Suprapubic skin (tissue), 4 donors: ENCODE data around the gene VEGFA. TPM values are rescaled to one million over a fixed set of nuclear protein-coding genes. Genes with fewer than 3 reads are reported as not detected.

Source experiments
- DNase-seq, 2 donors: peaks; one replicate each; pipeline ENCODE4 v3.0.0-alpha.2; 2019; ENCODE audit warnings: low spot score in 2 of 2
- H3K27ac ChIP-seq: fragments of 200-600 bp; sonication (generic); one replicate; pipeline ENCODE4 v1.5.1; 2019
- H3K27me3 ChIP-seq: fragments of 200-600 bp; sonication (generic); one replicate; pipeline ENCODE4 v1.5.1; 2019
- H3K36me3 ChIP-seq: fragments of 200-600 bp; sonication (generic); one replicate; pipeline ENCODE4 v1.5.1; 2019
- H3K4me1 ChIP-seq: fragments of 200-600 bp; sonication (generic); one replicate; pipeline ENCODE4 v1.5.1; 2019
- H3K4me3 ChIP-seq: fragments of 200-600 bp; sonication (generic); one replicate; pipeline ENCODE4 v1.5.1; 2019; ENCODE audit warnings: mild to moderate bottlenecking
- H3K9me3 ChIP-seq: fragments of 200-600 bp; sonication (generic); one replicate; pipeline ENCODE4 v1.5.1; 2019
- CTCF ChIP-seq, 2 donors: fragments of 200-600 bp in 1 of 2; fragments of 450-650 bp in 1 of 2; sonication (generic) in 1 of 2; IDR thresholded peaks; one replicate each; pipeline ENCODE4 v1.5.1; 2016 to 2019; ENCODE audit warnings: antibody characterized with exemption in 2 of 2, mild to moderate bottlenecking in 1 of 2, moderate library complexity in 1 of 2
- EP300 ChIP-seq: sonication (generic); formaldehyde crosslinking; IDR thresholded peaks from one replicate; pipeline ENCODE4 v1.6.1; 2017; ENCODE audit warnings: antibody characterized with exemption
- POLR2A ChIP-seq, 2 donors: fragments of 450-650 bp; IDR thresholded peaks; one replicate each; pipeline ENCODE4 v1.6.1; 2017; ENCODE audit warnings: antibody characterized with exemption in 2 of 2, mild to moderate bottlenecking in 2 of 2, moderate library complexity in 2 of 2
- POLR2AphosphoS5 ChIP-seq, 3 donors: sonication (generic); formaldehyde crosslinking; IDR thresholded peaks; one replicate each; pipeline ENCODE4 v1.6.1; 2017; ENCODE audit warnings: antibody characterized with exemption in 3 of 3
- WGBS: methylation state at CpG from one replicate; pipeline ENCODE4 v1.1.5; 2018; 5-methylcytosine and 5-hydroxymethylcytosine counted together
- total RNA-seq, 4 donors: library from RNA; depleted of rRNA; stranded (reverse); fragments of >200 nt; gene quantifications; one replicate each; pipeline ENCODE4 v1.1.0, GENCODE V29; 2016

VEGFA gene
- total RNA-seq, 4 donors from 2014 or later = 25.4 to 147 (median 43.6) TPM

- Histone ChIP-seq H3K36me3 (no peaks in the 10 kb centered on the region), H3K27me3 (no peaks in the 10 kb centered on the region), H3K4me3 (no peak overlapping the region), H3K27ac (no peak overlapping the region), H3K4me1 (peaks cover 18% of the 10 kb centered on the region), H3K9me3 (no peaks in the 10 kb centered on the region)
- no peak for TF ChIP-seq EP300
- TF ChIP-seq POLR2AphosphoS5 (IDR thresholded peaks at IDR 0.05) = no peak
- TF ChIP-seq POLR2A (IDR thresholded peaks at IDR 0.05) = no peak
- TF ChIP-seq CTCF (IDR thresholded peaks at IDR 0.05) = no peak
- no peak for DNase-seq
Observed at GRCh38 chr6:43765776-43766499, 4.1 kb upstream of the VEGFA start.

GRCh38 chr6:43766500-43766853 is 3.5 kb upstream of the VEGFA start:
- H3K36me3 ChIP-seq = no peaks in the 10 kb centered on the region
- H3K4me1 ChIP-seq = peaks cover 18% of the 10 kb centered on the region
- H3K27me3 ChIP-seq = no peaks in the 10 kb centered on the region
- TF ChIP-seq EP300 (no peak), CTCF (IDR thresholded peaks at IDR 0.05) (no peak), POLR2A (IDR thresholded peaks at IDR 0.05) (no peak), POLR2AphosphoS5 (IDR thresholded peaks at IDR 0.05) (no peak)
- no peak for DNase-seq
- H3K9me3 ChIP-seq = no peaks in the 10 kb centered on the region
- 52% methylated on average over 1 of the region's 1 CpG for WGBS
- H3K4me3 ChIP-seq = no peak overlapping the region
- H3K27ac ChIP-seq = no peak overlapping the region

GRCh38 chr6:43766964-43767461 is 3.0 kb upstream of the VEGFA start:
- DNase-seq = no peak
- Histone ChIP-seq H3K4me3 (no peak overlapping the region), H3K27ac (no peak overlapping the region), H3K9me3 (no peaks in the 10 kb centered on the region), H3K36me3 (no peaks in the 10 kb centered on the region), H3K4me1 (peaks cover 21% of the 10 kb centered on the region), H3K27me3 (no peaks in the 10 kb centered on the region)
- no peak for TF ChIP-seq POLR2A (IDR thresholded peaks at IDR 0.05)
- no peak for TF ChIP-seq POLR2AphosphoS5 (IDR thresholded peaks at IDR 0.05)
- TF ChIP-seq EP300 = no peak
- TF ChIP-seq CTCF (IDR thresholded peaks at IDR 0.05) = no peak
- WGBS = 91% methylated on average over 10 of the region's 10 CpGs

- no peak for DNase-seq
- Histone ChIP-seq H3K36me3 (no peaks in the 10 kb centered on the region), H3K27ac (no peak overlapping the region), H3K4me3 (no peak overlapping the region), H3K27me3 (no peaks in the 10 kb centered on the region), H3K4me1 (peaks cover 29% of the 10 kb centered on the region), H3K9me3 (no peaks in the 10 kb centered on the region)
- TF ChIP-seq CTCF (IDR thresholded peaks at IDR 0.05) (no peak), POLR2AphosphoS5 (IDR thresholded peaks at IDR 0.05) (no peak), POLR2A (IDR thresholded peaks at IDR 0.05) (no peak), EP300 (no peak)
- 72% methylated on average over 7 of the region's 8 CpGs for WGBS
Observed at GRCh38 chr6:43767553-43768505, 2.2 kb upstream of the VEGFA start.

DNA sequence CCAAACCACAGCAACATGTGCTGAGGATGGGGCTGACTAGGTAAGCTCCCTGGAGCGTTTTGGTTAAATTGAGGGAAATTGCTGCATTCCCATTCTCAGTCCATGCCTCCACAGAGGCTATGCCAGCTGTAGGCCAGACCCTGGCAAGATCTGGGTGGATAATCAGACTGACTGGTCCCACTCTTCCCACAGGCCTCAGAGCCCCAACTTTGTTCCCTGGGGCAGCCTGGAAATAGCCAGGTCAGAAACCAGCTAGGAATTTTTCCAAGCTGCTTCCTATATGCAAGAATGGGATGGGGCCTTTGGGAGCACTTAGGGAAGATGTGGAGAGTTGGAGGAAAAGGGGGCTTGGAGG is 1.5 kb upstream of the VEGFA start:
- H3K27me3 ChIP-seq = no peaks in the 10 kb centered on the region
- DNase-seq = no peak
- H3K36me3 ChIP-seq = no peaks in the 10 kb centered on the region
- H3K27ac ChIP-seq = no peak overlapping the region
- H3K4me1 ChIP-seq = peaks cover 36% of the 10 kb centered on the region
- TF ChIP-seq POLR2AphosphoS5 (IDR thresholded peaks at IDR 0.05) (no peak), POLR2A (IDR thresholded peaks at IDR 0.05) (no peak), EP300 (no peak), CTCF (IDR thresholded peaks at IDR 0.05) (no peak)
- H3K9me3 ChIP-seq = no peaks in the 10 kb centered on the region
- no peak overlapping the region for H3K4me3 ChIP-seq
- WGBS = 33% methylated on average over 1 of the region's 1 CpG
